Bronchus fibroblast of lung (primary cell): ENCODE measurements around the gene NANOG. TPM values are rescaled to one million over a fixed set of nuclear protein-coding genes. Genes with fewer than 3 reads are reported as not detected.

Source experiments
- total RNA-seq: library from RNA; depleted of rRNA; stranded (reverse); fragments of >200 nt; gene quantifications from 2 replicates; pipeline ENCODE4 v1.2.3, GENCODE V29; 2015

Gene NANOG
- total RNA-seq: under 0.01 TPM in 1 of 2 replicates, not detected in the other

GRCh38 chr12:7788884-7789528, at the start of gene NANOG:
Gene NANOG, plus strand, starts transcription at chr12:7789402. Its CDS starts 213 bp downstream, at chr12:7789615.

GRCh38 chr12:7747246-7747645, 42.0 kb upstream of the NANOG start, which contains the start of gene CLEC4C:
Gene CLEC4C, minus strand, starts transcription at chr12:7747375. Its CDS starts 27 bp downstream, at chr12:7747348.

Other genes with a start within 250 kb of the NANOG start
- gene APOBEC1, start 123.5 kb upstream of the NANOG start, total RNA-seq: not detected in 2 replicates
- not detected in 2 replicates for gene GDF3, start 93.6 kb upstream of the NANOG start, total RNA-seq
- gene DPPA3, start 78.0 kb upstream of the NANOG start, total RNA-seq: not detected in 2 replicates
- not detected in 2 replicates for gene CLEC4C, start 42.0 kb upstream of the NANOG start, total RNA-seq
- not detected in 2 replicates for gene NANOGNB, start 24.2 kb upstream of the NANOG start, total RNA-seq
- gene SLC2A14, start 83.5 kb downstream of the NANOG start, total RNA-seq: not detected in 2 replicates
- gene SLC2A3, start 146.8 kb downstream of the NANOG start, total RNA-seq: 22.4 and 30.3 TPM in 2 replicates
- 8.6 and 9.2 TPM in 2 replicates for gene FOXJ2, start 243.3 kb downstream of the NANOG start, total RNA-seq